Inferior parietal cortex (tissue), 1 donor: ENCODE results near the gene WDR38.
A peak's percentile ranks its signal among the peaks of the same experiment; 100 is the strongest.

ENCODE experiments used
- DNase-seq: peaks from one replicate; pipeline ENCODE4 v3.0.0-alpha.2; 2016; ENCODE audit errors: extremely low spot score

Gene WDR38

GRCh38 chr9:124882231-124882630 lies 29.0 kb downstream of the WDR38 start:
- no peak for DNase-seq

- DNase-seq: no peak
Measured at GRCh38 chr9:124884376-124884775, 31.1 kb downstream of the WDR38 start.

- no peak for DNase-seq
Measured at GRCh38 chr9:124885551-124885950, 32.3 kb downstream of the WDR38 start.

GRCh38 chr9:124886461-124886860 lies 33.2 kb downstream of the WDR38 start:
- no peak for DNase-seq

- DNase-seq: no peak
Measured at GRCh38 chr9:124886866-124887492, 33.7 kb downstream of the WDR38 start.

GRCh38 chr9:124887832-124888231 lies 34.6 kb downstream of the WDR38 start:
- DNase-seq: no peak

- no peak for DNase-seq
Measured at GRCh38 chr9:124889006-124889405, 35.7 kb downstream of the WDR38 start.

- no peak for DNase-seq
Measured at GRCh38 chr9:124890179-124890578, 36.9 kb downstream of the WDR38 start.

- DNase-seq: no peak
Measured at GRCh38 chr9:124894035-124894740, 40.9 kb downstream of the WDR38 start.

- peak; percentile 62 for DNase-seq
Measured at GRCh38 chr9:124894741-124895170, 41.5 kb downstream of the WDR38 start.

GRCh38 chr9:124897570-124898460 lies 44.6 kb downstream of the WDR38 start:
- DNase-seq: no peak

- no peak for DNase-seq
Measured at GRCh38 chr9:124899845-124900244, 46.6 kb downstream of the WDR38 start.

GRCh38 chr9:124906966-124907365 lies 53.7 kb downstream of the WDR38 start:
- no peak for DNase-seq
